Measurements from ENCODE around the gene TMEM151A. TPM values are rescaled to one million over a fixed set of nuclear protein-coding genes. Genes with fewer than 3 reads are reported as not detected.

TMEM151A gene
- total RNA-seq, 2 donors from 2014 or later = 0.27 TPM; not detected in 1

DNA sequence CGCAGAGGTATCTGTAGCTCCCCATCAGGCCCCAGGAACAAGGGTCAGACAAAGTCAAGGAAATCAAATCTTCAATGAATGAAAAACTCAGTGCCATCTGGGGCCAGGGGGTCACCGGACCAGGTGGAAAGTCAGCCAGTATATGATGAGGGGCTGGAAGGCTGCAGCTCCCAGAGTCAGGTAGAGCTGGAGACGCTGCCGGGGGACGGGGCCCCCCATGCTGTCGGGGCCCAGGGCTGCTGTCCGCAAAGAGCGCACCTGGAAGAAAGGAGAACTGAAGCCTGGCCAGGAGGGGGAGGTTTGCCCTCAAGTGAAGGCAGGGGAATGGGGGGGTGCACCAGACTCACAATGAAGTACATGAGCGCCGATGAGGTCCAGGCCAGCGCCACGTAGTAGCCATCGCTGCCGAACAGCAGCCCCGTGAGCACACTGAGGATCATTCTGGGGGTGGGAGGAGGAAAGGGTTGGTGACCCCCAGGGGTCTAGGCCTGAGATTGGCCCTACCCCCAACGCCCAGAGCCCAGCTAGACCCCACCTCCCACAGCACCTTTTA is 7.1 kb upstream of the TMEM151A start:
- ATAC-seq (ENCODE audit: insufficient number of reproducible peaks, low FRiP score, low read depth) (no peak), DNase-seq (ENCODE audit: low spot score) (no peak)
- H3K4me3 ChIP-seq = no peak overlapping the region
- H3K4me1 ChIP-seq (ENCODE audit: control insufficient read depth in 1 of 2, low read depth in 2 of 2) = peaks cover 15 to 34% of the 10 kb centered on the region in 2 donors
- H3K27ac ChIP-seq = no peak overlapping the region
- no peaks in the 10 kb centered on the region for H3K27me3 ChIP-seq (replicated peaks; ENCODE audit: insufficient read depth)
- H3K9me3 ChIP-seq = no peaks in the 10 kb centered on the region
- TF ChIP-seq, protein P1, sequence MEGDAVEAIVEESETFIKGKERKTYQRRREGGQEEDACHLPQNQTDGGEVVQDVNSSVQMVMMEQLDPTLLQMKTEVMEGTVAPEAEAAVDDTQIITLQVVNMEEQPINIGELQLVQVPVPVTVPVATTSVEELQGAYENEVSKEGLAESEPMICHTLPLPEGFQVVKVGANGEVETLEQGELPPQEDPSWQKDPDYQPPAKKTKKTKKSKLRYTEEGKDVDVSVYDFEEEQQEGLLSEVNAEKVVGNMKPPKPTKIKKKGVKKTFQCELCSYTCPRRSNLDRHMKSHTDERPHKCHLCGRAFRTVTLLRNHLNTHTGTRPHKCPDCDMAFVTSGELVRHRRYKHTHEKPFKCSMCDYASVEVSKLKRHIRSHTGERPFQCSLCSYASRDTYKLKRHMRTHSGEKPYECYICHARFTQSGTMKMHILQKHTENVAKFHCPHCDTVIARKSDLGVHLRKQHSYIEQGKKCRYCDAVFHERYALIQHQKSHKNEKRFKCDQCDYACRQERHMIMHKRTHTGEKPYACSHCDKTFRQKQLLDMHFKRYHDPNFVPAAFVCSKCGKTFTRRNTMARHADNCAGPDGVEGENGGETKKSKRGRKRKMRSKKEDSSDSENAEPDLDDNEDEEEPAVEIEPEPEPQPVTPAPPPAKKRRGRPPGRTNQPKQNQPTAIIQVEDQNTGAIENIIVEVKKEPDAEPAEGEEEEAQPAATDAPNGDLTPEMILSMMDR (IDR thresholded peaks at IDR 0.05) = no peak
- peaks cover 4% of the 10 kb centered on the region for H3K36me3 ChIP-seq

DNA sequence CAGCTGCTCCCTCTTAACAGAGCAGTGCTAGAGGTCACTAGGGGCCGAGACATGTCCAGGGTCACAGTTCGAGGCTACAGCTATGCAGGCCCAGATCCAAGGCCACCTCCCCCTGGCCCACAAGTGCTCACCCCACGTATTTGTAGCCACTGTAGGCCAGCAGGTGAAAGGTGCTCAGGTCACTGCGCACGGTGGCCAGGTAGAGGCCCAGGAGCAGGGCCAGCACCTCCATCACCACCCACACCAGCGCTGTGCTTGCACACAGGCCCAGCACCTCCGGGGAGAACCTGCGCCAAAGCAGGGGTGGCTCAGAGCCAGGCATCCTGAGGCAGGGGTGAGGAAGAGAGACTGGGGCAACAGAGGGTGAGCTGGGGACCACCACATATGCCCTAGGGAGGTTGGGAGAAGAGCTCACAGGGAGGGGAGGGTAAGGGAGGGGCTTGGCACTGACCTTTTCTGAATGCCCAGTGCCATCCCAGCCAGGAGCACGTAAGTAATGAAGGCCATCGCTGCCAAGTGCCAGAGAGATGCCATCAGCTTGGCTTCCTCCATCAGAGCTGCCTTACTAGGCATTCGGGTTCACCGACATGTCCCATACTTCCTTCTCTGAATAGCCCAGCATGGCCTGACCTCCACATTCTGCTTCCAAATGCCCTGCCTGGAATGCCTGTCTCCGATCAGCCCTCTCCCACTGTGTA is 6.3 kb upstream of the TMEM151A start:
- no peak overlapping the region for H3K4me3 ChIP-seq
- no peak for ATAC-seq (ENCODE audit: insufficient number of reproducible peaks, low FRiP score, low read depth)
- no peaks in the 10 kb centered on the region for H3K27me3 ChIP-seq (replicated peaks; ENCODE audit: insufficient read depth)
- TF ChIP-seq, protein P1 (IDR thresholded peaks at IDR 0.05) = no peak
- no peak overlapping the region for H3K27ac ChIP-seq
- DNase-seq (ENCODE audit: low spot score) = no peak
- peaks cover 22 to 41% of the 10 kb centered on the region in 2 donors for H3K4me1 ChIP-seq (ENCODE audit: control insufficient read depth in 1 of 2, low read depth in 2 of 2)
- H3K36me3 ChIP-seq = peaks cover 4% of the 10 kb centered on the region
- no peaks in the 10 kb centered on the region for H3K9me3 ChIP-seq

DNA sequence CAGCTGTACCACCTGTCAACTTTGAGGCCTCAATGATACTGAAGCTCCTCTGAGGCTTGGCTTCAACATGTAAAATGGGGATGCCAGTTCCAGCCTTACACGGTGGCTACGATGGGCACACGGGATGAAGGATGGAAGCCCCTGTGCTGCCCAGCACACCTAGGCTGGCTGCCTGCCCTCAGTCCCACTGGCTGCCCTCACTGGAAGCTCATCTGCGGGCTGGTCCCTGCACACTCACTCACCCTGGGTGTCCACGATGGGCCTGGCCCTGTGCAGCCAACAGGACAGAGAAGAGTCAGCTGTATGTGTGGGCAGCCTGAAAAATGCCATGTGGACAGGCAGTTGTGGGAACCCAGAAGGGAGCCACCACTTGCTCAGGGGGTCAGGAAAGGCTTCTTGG is 5.0 kb upstream of the TMEM151A start:
- ATAC-seq (ENCODE audit: insufficient number of reproducible peaks, low FRiP score, low read depth) (no peak), DNase-seq (ENCODE audit: low spot score) (no peak)
- Histone ChIP-seq H3K4me3 (no peak overlapping the region), H3K4me1 (ENCODE audit: control insufficient read depth in 1 of 2, low read depth in 2 of 2) (peaks cover 22 to 45% of the 10 kb centered on the region in 2 donors), H3K9me3 (no peaks in the 10 kb centered on the region), H3K36me3 (peaks cover 4% of the 10 kb centered on the region), H3K27ac (no peak overlapping the region), H3K27me3 (replicated peaks; ENCODE audit: insufficient read depth) (no peaks in the 10 kb centered on the region)
- TF ChIP-seq, protein P1 (IDR thresholded peaks at IDR 0.05) = no peak

DNA sequence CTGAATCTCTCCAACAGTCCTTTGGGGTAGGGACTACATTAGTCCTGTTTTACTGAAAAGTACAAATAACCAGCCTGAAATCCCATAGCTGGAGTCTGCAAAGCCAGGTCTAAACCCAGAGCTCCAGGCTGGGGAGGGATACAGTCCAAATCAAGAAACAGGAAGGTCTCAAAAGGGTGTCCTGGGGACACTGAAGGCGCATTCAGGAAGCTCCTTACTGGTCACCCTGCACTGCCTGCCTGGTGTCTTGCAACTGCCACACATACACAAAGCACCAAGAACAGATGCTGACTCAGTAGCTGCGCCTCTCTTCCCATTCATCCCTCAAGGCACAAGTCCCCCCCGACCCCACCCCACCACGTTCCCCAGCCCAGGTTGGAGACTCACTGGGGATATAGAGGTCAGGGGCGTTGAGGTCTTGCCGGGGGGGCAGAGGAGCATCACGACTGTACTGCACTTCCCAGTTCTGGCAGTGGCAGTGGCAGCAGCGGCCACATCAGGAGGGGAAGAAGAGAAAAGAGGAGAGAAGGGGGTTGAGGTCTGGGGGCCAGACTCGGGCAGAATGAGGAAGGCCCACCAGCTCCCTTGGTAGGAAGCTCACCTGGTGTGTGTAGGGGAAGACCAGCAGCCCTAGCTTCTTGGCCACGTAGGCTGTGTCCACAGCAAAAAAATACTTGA is 4.3 kb upstream of the TMEM151A start:
- Histone ChIP-seq H3K4me3 (peak overlapping the region; percentile 71), H3K27me3 (replicated peaks; ENCODE audit: insufficient read depth) (no peaks in the 10 kb centered on the region), H3K9me3 (no peaks in the 10 kb centered on the region), H3K4me1 (ENCODE audit: control insufficient read depth in 1 of 2, low read depth in 2 of 2) (peaks cover 22 to 46% of the 10 kb centered on the region in 2 donors), H3K36me3 (peaks cover 4% of the 10 kb centered on the region), H3K27ac (no peak overlapping the region)
- ATAC-seq (ENCODE audit: insufficient number of reproducible peaks, low FRiP score, low read depth) (no peak), DNase-seq (ENCODE audit: low spot score) (no peak)
- TF ChIP-seq, protein P1 (IDR thresholded peaks at IDR 0.05) = no peak

Data from thoracic aorta (tissue), 2 donors.